ENCODE results near the gene RAB40AL.

Gene RAB40AL

DNA sequence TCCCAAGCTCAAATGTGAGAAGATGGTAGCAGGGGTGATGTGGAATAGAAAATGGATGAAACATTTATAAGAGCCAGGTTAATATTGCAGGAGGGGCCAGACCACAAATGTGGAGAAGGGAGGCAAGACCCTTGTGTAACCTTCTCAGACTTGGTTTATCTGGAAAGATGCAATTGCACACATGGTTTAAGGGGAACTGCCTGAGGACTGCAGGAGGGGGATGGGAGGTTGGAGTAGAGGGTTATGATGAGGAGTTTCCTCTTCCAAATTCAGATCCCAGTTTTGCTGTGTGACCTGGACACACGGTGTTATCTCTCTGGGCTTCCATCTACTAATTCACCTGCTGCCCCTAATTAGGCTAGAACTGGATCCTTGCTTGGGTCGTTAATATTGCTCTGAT is 46.1 kb downstream of the RAB40AL start:
- no peak for DNase-seq

DNA sequence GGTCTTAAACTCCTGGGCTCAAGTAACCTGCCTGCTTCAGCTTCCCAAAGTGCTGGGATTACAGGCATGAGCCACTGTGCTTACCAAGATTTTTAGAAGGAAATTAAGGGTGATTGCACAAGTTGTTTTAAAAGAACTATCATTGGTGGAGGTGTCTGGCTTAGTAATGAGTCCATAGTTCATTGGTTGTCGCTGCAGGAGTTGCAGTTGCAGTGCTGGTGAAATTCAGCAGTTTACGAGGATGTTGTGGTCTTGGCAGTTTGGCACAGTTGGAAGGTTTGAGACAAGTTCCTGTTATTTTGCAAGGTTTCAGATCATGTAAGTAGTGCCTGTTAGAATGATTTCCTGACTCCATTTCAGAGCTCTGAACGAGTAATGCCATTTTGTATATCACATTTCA is 48.1 kb downstream of the RAB40AL start:
- DNase-seq: no peak

All from CD4-positive, alpha-beta T cell treated with Interleukin-12 subunit alpha and Interleukin-12 subunit beta, for 1 hour (primary cell).